ENCODE measurements around the gene FAM72B. TPM values are rescaled to one million over a fixed set of nuclear protein-coding genes. Genes with fewer than 3 reads are reported as not detected.
"Not testable (repeated sequence)": the region's sequence is repeated elsewhere in the genome, so short reads cannot be mapped to it uniquely, and the experiment has no call there.

FAM72B gene
- polyA plus RNA-seq, 1 donor, result 6.0 TPM

- not testable (repeated sequence) for DNase-seq
Observed at GRCh38 chr1:121155671-121156358, 28.3 kb downstream of the FAM72B start.

GRCh38 chr1:121154811-121155210 lies 29.3 kb downstream of the FAM72B start:
- not testable (repeated sequence) for DNase-seq

GRCh38 chr1:121152788-121153187 lies 31.4 kb downstream of the FAM72B start:
- DNase-seq, result not testable (repeated sequence)

- not testable (repeated sequence) for DNase-seq
Observed at GRCh38 chr1:121151294-121151693, 32.8 kb downstream of the FAM72B start.

GRCh38 chr1:121148489-121149190 lies 35.5 kb downstream of the FAM72B start:
- not testable (repeated sequence) for DNase-seq

GRCh38 chr1:121140393-121140792 lies 43.7 kb downstream of the FAM72B start:
- not testable (repeated sequence) for DNase-seq

- not testable (repeated sequence) for DNase-seq
Observed at GRCh38 chr1:121131494-121131893, 52.6 kb downstream of the FAM72B start.

- peak; percentile 0 for DNase-seq
Observed at GRCh38 chr1:121118480-121118824, 65.7 kb downstream of the FAM72B start.

Other genes with a start within 250 kb of the FAM72B start
- gene SRGAP2C, start 635 bp upstream of the FAM72B start, polyA plus RNA-seq (ENCODE audit: insufficient read length), result 21.5 TPM

All from left kidney (tissue), 2 donors.